ENCODE measurements around the gene ENDOG.
"Not testable (repeated sequence)": the region's sequence is repeated elsewhere in the genome, so short reads cannot be mapped to it uniquely, and the experiment has no call there.

DNA sequence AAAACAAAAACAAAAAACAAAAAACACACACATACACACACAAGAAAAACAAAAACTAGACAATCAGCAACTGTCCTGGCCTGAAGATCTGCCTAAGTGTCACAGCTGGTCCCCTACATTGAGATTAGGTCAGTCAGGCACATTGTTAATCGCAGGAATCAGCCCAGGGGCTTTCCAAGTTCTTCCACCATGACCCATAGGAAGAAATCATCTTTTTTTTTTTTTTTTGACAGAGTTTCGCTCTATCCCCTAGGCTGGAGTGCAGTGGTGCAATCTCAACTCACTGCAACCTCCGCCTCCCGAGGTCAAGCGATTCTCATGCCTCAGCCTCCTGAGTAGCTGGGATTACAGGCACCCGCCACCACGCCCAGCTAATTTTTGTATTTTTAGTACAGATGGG is 24.9 kb downstream of the ENDOG start:
- TF ChIP-seq, protein P1, sequence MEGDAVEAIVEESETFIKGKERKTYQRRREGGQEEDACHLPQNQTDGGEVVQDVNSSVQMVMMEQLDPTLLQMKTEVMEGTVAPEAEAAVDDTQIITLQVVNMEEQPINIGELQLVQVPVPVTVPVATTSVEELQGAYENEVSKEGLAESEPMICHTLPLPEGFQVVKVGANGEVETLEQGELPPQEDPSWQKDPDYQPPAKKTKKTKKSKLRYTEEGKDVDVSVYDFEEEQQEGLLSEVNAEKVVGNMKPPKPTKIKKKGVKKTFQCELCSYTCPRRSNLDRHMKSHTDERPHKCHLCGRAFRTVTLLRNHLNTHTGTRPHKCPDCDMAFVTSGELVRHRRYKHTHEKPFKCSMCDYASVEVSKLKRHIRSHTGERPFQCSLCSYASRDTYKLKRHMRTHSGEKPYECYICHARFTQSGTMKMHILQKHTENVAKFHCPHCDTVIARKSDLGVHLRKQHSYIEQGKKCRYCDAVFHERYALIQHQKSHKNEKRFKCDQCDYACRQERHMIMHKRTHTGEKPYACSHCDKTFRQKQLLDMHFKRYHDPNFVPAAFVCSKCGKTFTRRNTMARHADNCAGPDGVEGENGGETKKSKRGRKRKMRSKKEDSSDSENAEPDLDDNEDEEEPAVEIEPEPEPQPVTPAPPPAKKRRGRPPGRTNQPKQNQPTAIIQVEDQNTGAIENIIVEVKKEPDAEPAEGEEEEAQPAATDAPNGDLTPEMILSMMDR (IDR thresholded peaks at IDR 0.05), result not testable (repeated sequence)
- TF ChIP-seq POLR2A (IDR thresholded peaks at IDR 0.05), result not testable (repeated sequence)

All from testis (tissue), 2 donors.